Activated naive CD4-positive, alpha-beta T cell treated with anti-CD3 and anti-CD28 coated beads for 36 hours (primary cell): ENCODE data around the gene PRKN. TPM values are rescaled to one million over a fixed set of nuclear protein-coding genes. Genes with fewer than 3 reads are reported as not detected.
"Not testable (repeated sequence)": the region's sequence is repeated elsewhere in the genome, so short reads cannot be mapped to it uniquely, and the experiment has no call there.

ENCODE experiments used
- CTCF ChIA-PET: fragments of 350-600 bp; sonication (Branson Sonifier 250); formaldehyde crosslinking; loops from one replicate; lab custom pipeline; 2021; ENCODE audit warnings: antibody characterized with exemption; lab: Charles Lee
- DNase-seq: peaks from one replicate; pipeline ENCODE4 v3.0.0-alpha.2; 2020
- H3K27ac Mint-ChIP-seq: one replicate; pipeline ENCODE4 v1.8.0; 2021; ENCODE audit warnings: mild to moderate bottlenecking, mixed read lengths
- H3K27me3 Mint-ChIP-seq: one replicate; pipeline ENCODE4 v1.8.0; 2021; ENCODE audit warnings: low read depth, mixed read lengths
- H3K36me3 Mint-ChIP-seq: one replicate; pipeline ENCODE4 v1.8.0; 2021; ENCODE audit warnings: low read depth, mixed read lengths
- H3K4me1 Mint-ChIP-seq: one replicate; pipeline ENCODE4 v1.8.0; 2021; ENCODE audit warnings: low read depth, mixed read lengths
- H3K4me3 Mint-ChIP-seq: one replicate; pipeline ENCODE4 v1.8.0; 2021; ENCODE audit warnings: mild to moderate bottlenecking, moderate library complexity, mixed read lengths
- H3K9me3 Mint-ChIP-seq: one replicate; pipeline ENCODE4 v1.8.0; 2021; ENCODE audit warnings: mixed read lengths
- intact Hi-C: fragments of 100-400 bp; cut with micrococcal nuclease; formaldehyde crosslinking; loops from one replicate; pipeline ENCODE4 v1.15.1; 2023
- total RNA-seq, 2 experiments: library from RNA; stranded (reverse); gene quantifications; one replicate each; pipeline ENCODE4 v1.2.3, GENCODE V29; 2021

Gene PRKN
- total RNA-seq, 2 experiments from 2014 or later: 0.33 to 0.72 TPM

DNA sequence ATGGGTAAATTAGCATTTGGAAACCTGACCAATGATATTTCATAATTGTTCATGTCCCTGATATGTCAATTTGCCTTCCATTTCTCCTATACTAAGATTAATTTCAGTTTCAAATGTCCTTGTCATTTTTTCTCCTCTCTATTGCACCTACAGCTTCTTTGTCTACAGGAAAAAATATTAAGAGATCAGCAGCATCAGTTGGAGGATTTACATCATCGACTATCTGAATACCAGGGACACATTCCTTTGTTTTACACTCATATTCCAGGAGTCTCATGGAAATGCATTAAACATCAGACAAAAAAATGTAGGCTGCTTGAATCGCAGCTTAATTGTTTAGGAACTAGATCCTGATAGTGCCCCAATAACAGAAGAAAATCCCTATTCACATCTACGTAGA lies 188.2 kb downstream of the PRKN start:
- Mint-ChIP-seq H3K9me3 (peaks cover 1% of the 10 kb centered on the region), H3K27me3 (no peaks in the 10 kb centered on the region), H3K36me3 (no peaks in the 10 kb centered on the region), H3K4me1 (no peaks in the 10 kb centered on the region), H3K4me3 (no peak overlapping the region), H3K27ac (no peak overlapping the region)
- intact Hi-C loops: no loop called here
- CTCF ChIA-PET: no interaction called here
- DNase-seq: no peak

DNA sequence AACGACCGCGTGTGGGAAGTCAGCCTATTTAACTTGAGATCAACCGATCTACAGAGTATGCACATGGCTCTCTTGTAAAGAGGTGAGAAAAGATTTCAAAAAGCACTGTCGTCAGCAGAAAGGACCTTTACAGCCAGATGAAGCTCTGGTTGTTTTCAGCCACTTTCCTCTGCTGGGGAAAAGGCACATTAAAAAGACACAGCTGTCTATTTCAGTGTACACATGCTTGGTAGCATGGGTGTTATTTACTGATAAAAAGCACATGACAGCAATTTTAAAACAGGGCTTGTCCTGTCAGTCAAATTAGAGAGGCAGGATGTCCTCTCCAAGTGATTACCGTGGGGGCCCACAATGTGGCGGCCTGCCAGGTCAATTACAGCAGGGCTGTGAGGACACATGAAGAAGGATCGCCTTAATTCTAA lies 188.9 kb downstream of the PRKN start:
- H3K27me3 Mint-ChIP-seq: no peaks in the 10 kb centered on the region
- no peak overlapping the region for H3K27ac Mint-ChIP-seq
- H3K36me3 Mint-ChIP-seq: no peaks in the 10 kb centered on the region
- H3K4me1 Mint-ChIP-seq: no peaks in the 10 kb centered on the region
- CTCF ChIA-PET: no interaction called here
- peaks cover 1% of the 10 kb centered on the region for H3K9me3 Mint-ChIP-seq
- intact Hi-C loops: no loop called here
- H3K4me3 Mint-ChIP-seq: no peak overlapping the region
- DNase-seq: no peak

DNA sequence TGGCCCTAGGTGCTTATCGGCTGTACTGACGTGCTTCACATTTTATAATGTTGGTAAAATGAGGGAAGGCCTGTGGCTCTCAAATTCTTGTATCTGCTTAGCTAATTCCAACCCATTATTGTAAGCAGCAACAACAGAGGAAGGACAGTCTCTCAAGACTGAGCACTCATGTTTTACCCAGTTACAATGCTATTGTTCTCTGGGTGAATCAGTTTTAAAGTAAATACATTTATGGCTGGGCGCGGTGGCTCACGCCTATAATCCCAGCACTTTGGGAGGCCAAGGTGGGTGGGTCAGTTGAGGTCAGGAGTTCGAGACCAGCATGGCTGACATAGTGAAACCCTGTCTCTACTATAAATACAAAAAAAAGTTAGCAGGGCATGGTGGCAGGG lies 194.6 kb downstream of the PRKN start:
- no peak overlapping the region for H3K27ac Mint-ChIP-seq
- no peaks in the 10 kb centered on the region for H3K9me3 Mint-ChIP-seq
- H3K36me3 Mint-ChIP-seq: peaks cover 1% of the 10 kb centered on the region
- H3K4me1 Mint-ChIP-seq: no peaks in the 10 kb centered on the region
- no peak for DNase-seq
- no peak overlapping the region for H3K4me3 Mint-ChIP-seq
- CTCF ChIA-PET: no interaction called here
- intact Hi-C loops: no loop called here
- no peaks in the 10 kb centered on the region for H3K27me3 Mint-ChIP-seq

DNA sequence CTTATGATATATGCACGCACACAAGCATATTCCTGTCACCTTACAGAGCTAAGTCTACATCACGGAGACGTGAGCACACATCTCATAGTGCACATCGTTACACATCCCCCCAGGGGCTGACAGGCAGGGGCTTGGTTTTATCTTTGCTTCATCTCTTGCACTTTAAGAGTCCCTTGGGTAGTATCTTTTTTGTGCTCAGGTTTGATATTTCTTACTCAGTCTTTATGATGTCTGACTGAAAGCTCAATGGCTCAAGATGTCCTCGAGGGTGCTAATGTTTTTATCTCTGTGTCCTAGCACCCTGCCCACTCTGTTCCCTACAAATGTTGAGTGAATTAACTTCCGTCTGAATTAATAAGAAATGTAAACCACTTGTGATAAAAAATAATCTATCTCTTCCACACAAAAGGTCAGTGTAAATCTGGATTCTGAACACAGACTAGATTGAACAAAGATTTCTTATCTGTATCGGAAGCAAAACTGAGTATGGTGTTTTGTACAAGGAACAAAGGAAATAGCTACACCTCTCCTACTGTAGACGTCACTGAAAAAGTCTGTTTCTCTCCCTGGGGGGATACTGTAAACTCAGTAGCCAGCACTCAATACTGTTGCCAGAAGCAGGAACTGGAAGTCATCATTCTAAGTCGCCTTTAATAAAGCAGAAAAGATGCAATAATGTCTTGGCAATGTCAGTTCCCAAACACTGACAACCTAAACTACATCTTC lies 195.1 kb downstream of the PRKN start:
- intact Hi-C loops: no loop called here
- H3K4me1 Mint-ChIP-seq: no peaks in the 10 kb centered on the region
- peaks cover 1% of the 10 kb centered on the region for H3K36me3 Mint-ChIP-seq
- H3K4me3 Mint-ChIP-seq: no peak overlapping the region
- no peaks in the 10 kb centered on the region for H3K9me3 Mint-ChIP-seq
- H3K27me3 Mint-ChIP-seq: no peaks in the 10 kb centered on the region
- no peak overlapping the region for H3K27ac Mint-ChIP-seq
- CTCF ChIA-PET: interaction anchor here (0.6 kb wide), 1 partner anchor 7 kb away, joined by 4 read pairs; no protein-coding TSS in a partner anchor
- no peak for DNase-seq

DNA sequence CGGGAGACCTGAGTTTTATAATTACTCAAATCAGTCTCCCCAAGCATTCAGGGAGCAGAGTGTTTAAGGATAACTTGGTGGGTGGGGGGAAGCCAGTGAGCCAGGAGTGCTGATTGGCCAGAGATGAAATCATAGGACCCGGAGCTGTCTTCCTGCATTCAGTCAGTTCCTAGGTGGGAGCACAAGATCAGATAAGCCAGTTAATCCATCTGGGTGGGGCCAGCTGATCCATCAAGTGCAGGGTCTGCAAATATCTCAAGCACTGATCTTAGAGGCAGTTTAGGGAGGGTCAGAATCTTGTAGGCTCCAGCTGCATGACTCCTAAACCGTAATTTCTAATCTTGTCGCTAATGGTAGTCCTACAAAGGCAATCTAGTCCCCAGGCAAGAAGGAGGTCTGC lies 196.2 kb downstream of the PRKN start:
- H3K4me1 Mint-ChIP-seq, CTCF ChIA-PET, H3K9me3 Mint-ChIP-seq, H3K4me3 Mint-ChIP-seq, H3K27me3 Mint-ChIP-seq, H3K27ac Mint-ChIP-seq, DNase-seq, intact Hi-C loops, H3K36me3 Mint-ChIP-seq: not testable (repeated sequence)

DNA sequence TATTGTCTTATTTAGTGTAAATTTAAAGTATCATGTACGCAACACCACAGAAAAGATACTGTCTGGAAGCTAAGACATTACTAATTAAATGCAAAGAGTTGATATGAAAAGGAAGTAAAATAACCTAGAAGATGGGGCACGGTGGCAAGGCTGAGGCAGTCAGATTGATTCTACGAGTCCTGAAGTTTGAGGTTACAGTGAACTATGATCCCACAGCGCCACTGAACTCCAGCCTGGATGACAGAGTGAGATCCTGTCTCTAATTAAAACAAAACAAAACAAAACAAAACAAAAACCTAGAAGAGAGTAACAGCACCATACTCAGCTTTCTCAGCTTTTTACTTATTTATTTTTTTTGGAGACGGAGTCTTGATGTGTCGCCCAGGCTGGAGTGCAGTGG lies 199.0 kb downstream of the PRKN start:
- H3K36me3 Mint-ChIP-seq: peaks cover 1% of the 10 kb centered on the region
- CTCF ChIA-PET: no interaction called here

DNA sequence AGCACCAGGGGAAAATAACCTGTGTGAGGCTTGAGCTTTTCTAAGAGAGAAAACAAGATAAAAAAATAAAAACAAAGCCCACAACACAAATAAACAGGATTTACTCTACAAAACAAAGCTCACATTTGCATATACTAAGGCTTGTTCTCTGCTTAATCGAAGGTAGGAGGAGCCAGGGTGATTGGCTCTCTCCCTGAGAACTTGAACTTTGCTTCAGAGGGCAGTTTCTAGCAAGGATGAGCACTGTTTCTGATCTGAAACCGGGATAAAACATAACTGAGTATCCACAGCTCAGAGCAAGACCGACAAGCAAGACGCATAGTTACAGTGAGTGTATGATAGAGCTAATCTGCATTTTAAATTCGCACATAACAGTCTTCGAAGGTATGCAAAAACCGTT lies 200.6 kb downstream of the PRKN start:
- no peak for DNase-seq
- Mint-ChIP-seq H3K9me3 (no peaks in the 10 kb centered on the region), H3K4me1 (no peaks in the 10 kb centered on the region), H3K27me3 (no peaks in the 10 kb centered on the region), H3K36me3 (peaks cover 3% of the 10 kb centered on the region), H3K27ac (no peak overlapping the region), H3K4me3 (no peak overlapping the region)
- CTCF ChIA-PET: no interaction called here
- intact Hi-C loops: no loop called here

More for the DNA sequence above, 199.0 kb downstream of the PRKN start:
- H3K4me1 Mint-ChIP-seq: no peaks in the 10 kb centered on the region
- no peaks in the 10 kb centered on the region for H3K9me3 Mint-ChIP-seq
- no peak overlapping the region for H3K27ac Mint-ChIP-seq
- H3K4me3 Mint-ChIP-seq: no peak overlapping the region
- no peaks in the 10 kb centered on the region for H3K27me3 Mint-ChIP-seq
- no peak for DNase-seq
- intact Hi-C loops: no loop called here

DNA sequence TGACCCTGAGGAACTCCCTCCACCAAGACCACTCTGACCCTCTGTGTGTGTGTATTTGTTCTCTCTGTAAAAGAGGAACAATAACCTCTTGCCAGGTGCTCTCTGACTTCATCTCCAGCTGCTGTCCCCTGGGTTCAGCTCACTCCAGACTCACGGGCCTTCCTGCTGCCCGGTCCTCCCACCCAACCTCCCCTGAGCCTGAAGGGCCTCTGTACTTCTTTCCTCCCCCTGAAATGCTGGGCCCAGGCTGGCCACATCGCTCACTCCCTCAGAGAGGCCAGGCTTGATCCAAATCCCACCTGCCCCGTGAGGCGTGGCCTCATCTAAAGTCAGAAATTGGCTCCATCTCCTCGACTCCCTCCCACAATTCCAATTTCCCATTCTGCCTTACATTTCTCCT lies 202.4 kb downstream of the PRKN start:
- Mint-ChIP-seq H3K4me1 (no peaks in the 10 kb centered on the region), H3K27me3 (no peaks in the 10 kb centered on the region), H3K36me3 (peaks cover 1% of the 10 kb centered on the region), H3K9me3 (no peaks in the 10 kb centered on the region), H3K4me3 (no peak overlapping the region), H3K27ac (no peak overlapping the region)
- DNase-seq: no peak
- CTCF ChIA-PET: no interaction called here
- intact Hi-C loops: no loop called here

DNA sequence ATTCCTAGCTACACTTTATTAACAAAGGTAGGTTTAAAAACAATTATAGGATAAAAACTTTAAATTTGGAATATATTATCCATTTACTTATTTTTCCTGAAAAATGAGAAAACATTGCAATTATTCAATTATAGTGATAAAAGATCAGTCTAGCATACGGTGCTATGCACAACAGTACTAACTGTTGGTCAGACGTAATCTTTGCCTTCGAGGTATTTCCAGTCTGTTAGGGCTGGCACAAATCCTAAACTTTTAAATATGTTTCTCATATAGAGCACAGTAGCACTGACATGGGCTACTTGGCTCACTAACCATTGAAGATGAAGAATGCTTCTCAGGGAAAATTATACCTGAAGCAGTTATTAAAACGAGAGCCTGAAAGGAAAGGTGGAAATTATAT lies 214.8 kb downstream of the PRKN start:
- Mint-ChIP-seq H3K27me3 (no peaks in the 10 kb centered on the region), H3K36me3 (no peaks in the 10 kb centered on the region), H3K27ac (no peak overlapping the region), H3K4me1 (no peaks in the 10 kb centered on the region), H3K9me3 (no peaks in the 10 kb centered on the region), H3K4me3 (no peak overlapping the region)
- intact Hi-C loops: no loop called here
- CTCF ChIA-PET: interaction anchor here (0.7 kb wide), 1 partner anchor 155 kb away, joined by 3 read pairs; no protein-coding TSS in a partner anchor
- no peak for DNase-seq

DNA sequence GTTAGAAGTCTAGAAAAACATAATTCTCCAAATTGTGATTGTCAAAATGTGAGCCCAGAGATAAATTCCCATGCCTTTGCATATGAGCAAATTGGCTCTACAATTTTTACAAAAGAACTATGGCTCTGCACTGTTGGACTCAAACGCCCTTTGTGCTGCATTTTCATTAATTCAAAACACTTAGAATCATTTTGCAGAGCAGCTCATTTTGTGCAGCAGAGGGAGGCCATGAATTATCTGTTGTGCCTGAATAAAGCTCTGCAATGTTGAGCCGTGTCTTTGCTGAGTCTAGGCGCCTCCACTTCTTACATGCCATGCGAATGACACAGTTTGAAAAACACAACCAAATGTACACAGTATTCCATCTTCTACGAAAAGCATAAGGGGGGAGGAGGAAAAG lies 230.2 kb downstream of the PRKN start:
- CTCF ChIA-PET: interaction anchor here (0.8 kb wide), 1 partner anchor 1049 kb away, joined by 3 read pairs; no protein-coding TSS in a partner anchor
- Mint-ChIP-seq H3K4me1 (no peaks in the 10 kb centered on the region), H3K36me3 (no peaks in the 10 kb centered on the region), H3K27me3 (no peaks in the 10 kb centered on the region), H3K4me3 (no peak overlapping the region), H3K27ac (no peak overlapping the region), H3K9me3 (no peaks in the 10 kb centered on the region)
- no peak for DNase-seq
- intact Hi-C loops: no loop called here

DNA sequence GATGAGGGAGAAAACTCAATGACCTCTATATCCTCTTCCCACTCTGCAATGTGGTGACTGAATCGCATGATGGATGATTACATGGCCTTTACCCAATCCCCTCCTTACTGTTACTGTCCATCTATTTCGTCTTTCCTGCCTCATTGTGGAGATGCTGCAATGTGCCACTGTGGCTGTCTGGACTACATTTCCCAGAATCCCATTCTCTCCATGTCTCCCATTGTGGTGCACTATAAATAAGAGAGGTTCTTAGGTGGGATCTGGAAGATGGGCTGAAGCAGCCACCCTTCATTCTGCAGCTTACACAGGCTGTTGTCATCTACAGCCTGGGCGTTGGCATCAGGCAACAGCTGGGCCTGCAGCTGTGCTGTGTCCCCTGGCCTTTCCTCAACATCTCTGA lies 233.6 kb downstream of the PRKN start:
- H3K9me3 Mint-ChIP-seq: no peaks in the 10 kb centered on the region
- H3K27ac Mint-ChIP-seq: no peak overlapping the region
- CTCF ChIA-PET: no interaction called here
- DNase-seq: no peak
- no peaks in the 10 kb centered on the region for H3K4me1 Mint-ChIP-seq
- H3K27me3 Mint-ChIP-seq: no peaks in the 10 kb centered on the region
- no peak overlapping the region for H3K4me3 Mint-ChIP-seq
- intact Hi-C loops: no loop called here
- H3K36me3 Mint-ChIP-seq: no peaks in the 10 kb centered on the region

DNA sequence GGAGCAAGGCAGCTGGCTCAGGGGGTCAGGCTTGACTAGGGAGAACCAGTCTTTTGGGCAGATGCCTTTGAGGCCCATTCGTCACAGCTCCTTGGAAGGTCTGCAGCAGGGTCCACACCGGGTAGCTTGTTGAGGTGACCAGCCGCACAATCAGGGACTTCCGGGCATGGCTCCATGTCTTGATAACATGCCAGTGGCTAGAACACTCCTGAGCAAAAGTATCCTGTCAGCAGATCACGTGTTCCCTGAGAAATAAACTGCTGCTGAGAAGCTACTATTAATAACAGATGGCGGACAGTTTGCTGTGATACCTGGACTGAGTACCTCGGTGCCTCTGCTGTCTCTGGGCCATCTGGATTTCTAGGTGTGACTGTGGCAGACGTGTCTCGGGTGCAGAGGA lies 235.9 kb downstream of the PRKN start:
- Mint-ChIP-seq H3K27me3 (no peaks in the 10 kb centered on the region), H3K4me3 (no peak overlapping the region), H3K9me3 (no peaks in the 10 kb centered on the region), H3K36me3 (peaks cover 5% of the 10 kb centered on the region), H3K27ac (no peak overlapping the region), H3K4me1 (no peaks in the 10 kb centered on the region)
- intact Hi-C loops: no loop called here
- no peak for DNase-seq
- CTCF ChIA-PET: no interaction called here
